H4 (cell line): Measurements from ENCODE around the gene GSTT2. TPM values are rescaled to one million over a fixed set of nuclear protein-coding genes. Genes with fewer than 3 reads are reported as not detected.
"Not testable (repeated sequence)": the region's sequence is repeated elsewhere in the genome, so short reads cannot be mapped to it uniquely, and the experiment has no call there.

Experiments
- DNase-seq: peaks from one replicate; pipeline ENCODE4 v3.0.0-alpha.2; 2015; ENCODE audit warnings: low spot score
- total RNA-seq: library from RNA; depleted of rRNA; stranded (reverse); fragments of >200 nt; shearing (Covaris generic); gene quantifications from 2 replicates; pipeline ENCODE4 v1.2.3, GENCODE V29; 2014

The GSTT2 gene
- total RNA-seq, 1 experiment from 2014 or later, result 1.7 TPM

DNA sequence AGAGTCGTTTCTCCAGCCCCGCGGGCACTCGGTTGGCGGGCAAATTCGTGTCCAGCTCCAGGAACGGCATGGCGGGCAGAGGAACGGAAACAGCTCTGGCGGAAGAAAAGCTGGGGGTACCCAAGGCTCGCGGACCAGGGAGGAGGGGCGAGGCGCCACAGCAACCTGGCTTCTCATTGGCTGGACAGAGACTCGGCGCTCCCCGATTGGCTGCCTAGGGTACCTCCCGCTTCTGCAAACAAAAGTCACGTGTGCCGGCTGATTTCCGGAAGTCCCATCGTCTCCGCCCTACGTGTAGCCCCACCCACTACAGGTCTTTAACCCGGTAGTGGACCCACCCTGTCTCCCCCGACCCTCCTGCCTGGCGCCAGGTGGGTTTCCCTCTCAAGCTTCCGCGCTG, 5.6 kb upstream of the GSTT2 start, which contains the start of gene DDT:
Gene DDT (minus strand): TSS at position 97 of the 400 bp plus-strand sequence. CDS start 27 bp downstream, at position 70.
- DNase-seq, result not testable (repeated sequence)

DNA sequence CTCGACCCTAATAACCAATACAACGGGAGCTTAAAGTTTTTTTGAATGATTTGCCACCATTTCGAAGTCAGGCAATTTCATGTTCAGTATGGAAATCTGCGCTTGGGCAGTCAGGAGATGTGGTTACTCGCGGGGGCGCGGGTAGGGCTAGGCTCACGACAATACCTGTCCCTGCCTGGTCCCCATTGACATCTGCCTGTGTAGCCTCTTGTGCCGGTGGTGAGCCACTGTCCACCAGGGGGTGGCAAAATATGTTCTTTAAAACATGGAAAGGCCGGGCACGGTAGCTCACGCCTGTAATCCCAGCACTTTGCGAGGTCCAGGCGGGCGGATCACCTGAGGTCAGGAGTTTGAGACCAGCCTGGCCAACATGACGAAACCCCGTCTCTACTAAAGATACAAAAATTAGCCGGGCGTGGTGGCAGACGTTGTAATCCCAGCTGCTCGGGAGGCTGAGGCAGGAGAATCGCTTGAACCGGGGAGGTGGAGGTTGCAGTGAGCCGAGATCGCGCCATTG, 5.0 kb upstream of the GSTT2 start:
- not testable (repeated sequence) for DNase-seq

DNA sequence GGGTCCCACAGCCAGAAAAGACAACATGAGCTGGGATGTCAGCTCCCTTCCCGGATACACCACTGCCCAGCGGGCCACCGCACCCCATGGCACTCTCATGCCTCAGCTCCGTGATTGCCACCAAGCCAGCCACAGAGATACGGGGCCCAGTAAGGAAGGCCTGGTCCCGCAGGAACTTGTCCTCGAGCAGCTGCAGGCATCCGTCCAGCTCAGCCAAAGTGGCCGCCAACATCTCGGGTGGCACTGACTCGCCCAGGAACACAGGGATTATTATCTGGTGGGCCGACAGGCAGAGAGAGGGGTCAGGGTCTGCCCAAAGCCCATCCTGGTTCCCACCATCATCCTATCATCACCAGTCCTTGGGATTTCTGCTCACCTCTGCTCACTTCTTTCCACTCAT, 2.6 kb upstream of the GSTT2 start:
- not testable (repeated sequence) for DNase-seq

DNA sequence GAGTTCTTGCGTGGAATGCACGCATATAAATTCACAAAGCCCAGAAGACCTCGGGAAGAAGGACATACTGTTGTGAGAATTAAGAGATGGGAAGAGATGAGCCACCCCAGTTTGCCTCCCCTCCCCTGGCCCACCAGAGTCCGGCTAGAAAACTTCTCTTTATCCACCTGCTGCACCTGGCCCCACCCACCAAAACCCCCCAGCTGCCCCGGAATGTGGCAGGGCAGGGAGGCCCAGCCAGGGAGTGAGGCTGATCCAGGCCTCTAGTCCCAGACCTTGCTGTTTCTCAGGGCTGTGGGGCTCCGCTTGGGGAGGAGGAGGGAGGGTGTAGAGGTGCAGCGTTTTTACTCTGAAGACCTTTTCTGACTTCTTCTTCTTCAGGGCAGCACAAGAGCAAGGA, 633 bp downstream of the GSTT2 start:
- DNase-seq, result not testable (repeated sequence)

DNA sequence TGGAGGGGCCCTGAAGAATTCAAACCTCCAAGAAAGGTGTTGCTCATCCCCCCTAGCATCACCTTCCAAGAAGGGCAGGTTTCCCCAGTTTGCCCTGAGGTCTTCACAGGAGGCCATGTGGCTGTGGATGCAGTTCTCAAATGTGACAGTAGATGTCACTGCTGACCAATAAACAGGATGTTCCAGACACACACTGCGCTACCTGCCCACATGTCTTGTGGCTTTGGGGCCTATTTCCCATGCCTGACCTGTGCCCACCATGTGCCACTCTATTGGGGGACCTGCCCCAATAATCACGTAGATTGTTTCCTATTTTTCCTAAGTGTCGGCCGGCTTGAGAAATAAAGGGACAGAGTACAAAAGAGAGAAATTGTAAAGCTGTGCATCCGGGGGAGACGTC, 4.5 kb downstream of the GSTT2 start:
- peak; percentile 43 for DNase-seq

DNA sequence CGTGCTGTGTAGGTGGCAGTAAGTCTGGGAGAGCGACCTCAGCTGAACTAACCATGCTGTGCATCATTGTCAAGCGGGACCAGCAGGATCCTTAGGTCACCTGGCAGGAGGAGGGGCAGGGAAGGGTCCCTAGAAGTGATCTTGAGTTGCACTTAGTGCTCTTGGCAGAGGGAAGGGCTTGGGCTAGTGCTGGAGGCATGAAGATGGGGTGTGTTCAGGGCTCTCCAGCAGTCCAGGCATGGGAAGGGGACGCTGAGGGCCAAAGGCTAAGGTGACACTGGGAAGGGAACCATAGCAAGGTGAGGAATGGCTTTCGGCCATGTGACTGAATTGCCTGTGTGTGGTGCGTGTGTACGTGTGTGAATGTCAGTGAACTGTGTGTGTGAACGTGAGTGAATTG, 6.2 kb downstream of the GSTT2 start:
- DNase-seq, result not testable (repeated sequence)

DNA sequence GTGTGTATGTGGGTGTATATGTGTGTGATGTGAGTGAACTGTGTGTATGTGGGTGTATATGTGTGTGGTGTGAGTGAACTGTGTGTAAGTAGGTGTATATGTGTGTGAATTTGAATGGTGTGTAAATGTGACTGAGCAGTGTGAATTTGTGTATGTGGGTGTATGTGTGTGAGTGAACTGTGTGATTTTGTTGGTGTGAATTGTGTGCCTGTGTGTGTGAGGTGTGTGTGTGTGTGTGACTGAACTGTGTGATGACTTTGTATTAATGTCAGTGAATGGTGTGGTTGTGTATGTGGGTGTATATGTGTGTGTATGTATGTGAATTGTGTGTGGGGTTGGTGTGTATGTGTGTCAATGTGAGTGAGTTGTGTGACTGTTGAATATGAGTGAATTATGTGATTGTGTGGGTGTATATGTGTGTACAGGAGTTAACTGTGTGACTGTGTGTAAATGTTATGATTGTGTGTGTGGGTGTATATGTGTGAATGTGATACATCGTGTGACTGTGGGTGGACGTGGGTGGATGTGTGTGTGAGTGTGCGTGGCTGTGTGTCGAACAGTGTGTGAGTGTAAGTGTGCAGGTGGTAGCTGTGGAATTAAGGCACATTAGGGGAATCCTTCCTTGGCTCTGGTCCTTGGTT, 6.7 kb downstream of the GSTT2 start:
- DNase-seq, result not testable (repeated sequence)

DNA sequence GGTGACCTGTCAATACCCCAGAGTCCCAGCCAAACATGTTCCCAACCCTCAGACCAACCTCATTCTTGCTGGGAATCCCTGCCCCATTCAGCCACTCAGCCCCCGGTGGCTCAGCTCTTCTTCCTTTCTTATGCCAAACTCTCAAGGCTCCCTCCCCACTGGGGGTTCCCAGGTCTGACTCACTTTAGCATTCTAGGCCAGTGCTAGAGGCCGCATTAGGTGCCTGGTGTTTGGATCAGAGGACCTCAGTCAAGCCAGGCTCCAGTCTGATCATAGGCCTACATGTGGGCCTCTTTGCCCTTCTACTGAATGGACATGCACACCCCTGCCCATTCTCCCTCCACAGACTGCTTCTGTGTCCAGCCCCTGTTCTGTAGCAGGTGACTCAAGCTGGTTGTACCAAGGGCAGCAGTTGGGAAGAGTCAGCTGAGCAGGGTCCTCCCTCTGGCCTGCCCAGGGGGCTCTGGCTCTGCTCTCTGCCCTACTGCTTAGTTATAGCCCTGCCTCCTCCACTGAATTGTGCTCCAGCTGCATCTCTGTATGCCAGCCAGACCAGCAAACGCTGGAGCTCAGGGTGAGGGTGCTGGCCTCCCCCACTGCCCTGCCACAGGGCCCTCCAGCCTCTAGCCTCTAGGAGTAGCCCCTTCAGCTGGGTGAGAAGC, 9.8 kb downstream of the GSTT2 start:
- not testable (repeated sequence) for DNase-seq

DNA sequence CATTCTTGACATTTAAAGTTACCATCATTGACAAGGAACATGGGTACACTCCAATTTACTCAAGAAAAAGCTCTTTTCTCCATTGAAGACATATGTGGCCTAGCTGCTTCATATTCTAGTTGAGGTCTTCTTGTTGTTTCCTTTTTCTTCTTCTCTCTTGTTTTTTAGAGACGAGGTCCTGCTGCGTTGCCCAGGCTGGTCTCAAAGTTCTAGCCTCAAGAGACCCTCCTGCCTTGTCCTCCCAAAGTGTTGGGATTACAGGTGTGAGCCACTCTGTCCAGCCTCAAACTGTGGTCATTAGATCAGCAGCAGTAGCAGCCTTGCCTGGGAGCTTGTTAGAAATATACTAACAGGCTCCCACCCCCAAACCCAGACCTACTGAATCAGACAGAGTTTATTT, 13.1 kb downstream of the GSTT2 start:
- DNase-seq, result not testable (repeated sequence)

DNA sequence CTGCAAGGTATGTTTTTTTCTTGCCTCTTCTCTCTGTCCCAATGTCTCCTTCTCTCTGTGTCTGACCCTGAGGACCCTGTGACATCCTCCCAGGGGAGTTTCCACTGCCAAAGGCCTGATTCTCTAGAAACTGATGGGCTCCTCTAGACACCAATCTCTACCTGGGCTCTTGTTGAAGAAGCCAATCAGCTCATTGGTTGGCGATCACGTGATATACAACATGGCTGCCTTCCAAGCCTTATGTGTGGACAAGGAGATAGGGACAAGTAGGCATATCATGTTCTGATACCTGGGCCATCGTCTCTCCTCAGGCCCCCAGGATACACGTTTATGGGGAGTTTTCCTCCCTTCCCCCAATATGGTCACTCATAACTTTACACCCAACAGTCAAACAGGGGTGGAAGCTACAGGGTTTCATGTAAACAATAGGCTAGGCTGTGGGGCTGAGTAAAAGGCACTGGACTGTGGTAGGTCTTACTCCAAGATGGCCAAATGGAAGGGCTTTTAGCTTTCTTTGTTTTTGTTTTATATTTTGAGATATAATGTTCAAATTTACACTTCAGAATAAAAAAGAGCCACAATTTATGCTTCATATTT, 13.7 kb downstream of the GSTT2 start:
- DNase-seq, result not testable (repeated sequence)

DNA sequence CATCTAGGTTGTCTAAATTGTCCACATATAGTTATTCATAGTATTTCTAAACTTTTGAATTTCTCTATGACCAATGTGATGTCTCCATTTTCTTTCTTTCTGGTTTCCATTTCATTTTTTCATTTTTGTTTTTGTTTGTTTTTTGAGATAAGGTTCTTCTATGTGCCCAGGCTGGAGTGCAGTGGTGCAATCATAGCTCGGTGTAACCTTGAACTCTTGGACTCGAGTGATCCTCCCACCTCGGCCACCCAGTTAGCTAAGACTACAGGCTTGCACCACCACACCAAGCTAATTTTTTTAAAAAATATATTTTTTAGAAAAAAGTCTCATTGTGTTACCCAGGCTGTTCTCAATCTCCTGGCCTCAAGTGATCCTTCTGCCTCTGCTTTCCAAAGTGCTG, 17.2 kb downstream of the GSTT2 start:
- no peak for DNase-seq

DNA sequence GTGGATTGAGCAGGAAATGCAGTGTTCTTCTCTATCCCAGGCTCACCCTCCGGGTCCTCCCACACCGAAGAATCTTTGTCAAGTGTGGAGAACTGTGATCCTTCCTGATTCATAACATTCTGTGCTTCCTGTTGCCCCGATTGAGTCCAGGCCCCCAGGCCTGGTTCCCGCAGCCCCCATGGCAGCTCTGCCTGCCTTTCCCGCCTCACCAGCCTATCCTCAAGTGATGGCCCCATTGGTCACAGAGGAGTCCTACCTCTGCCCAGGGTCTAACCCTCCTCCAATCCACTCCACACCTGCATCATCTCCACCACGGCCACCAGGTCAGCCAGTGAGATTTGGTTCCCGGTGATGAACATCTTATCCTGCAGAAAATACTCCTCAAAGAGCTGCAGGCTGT, 19.8 kb downstream of the GSTT2 start:
- not testable (repeated sequence) for DNase-seq

DNA sequence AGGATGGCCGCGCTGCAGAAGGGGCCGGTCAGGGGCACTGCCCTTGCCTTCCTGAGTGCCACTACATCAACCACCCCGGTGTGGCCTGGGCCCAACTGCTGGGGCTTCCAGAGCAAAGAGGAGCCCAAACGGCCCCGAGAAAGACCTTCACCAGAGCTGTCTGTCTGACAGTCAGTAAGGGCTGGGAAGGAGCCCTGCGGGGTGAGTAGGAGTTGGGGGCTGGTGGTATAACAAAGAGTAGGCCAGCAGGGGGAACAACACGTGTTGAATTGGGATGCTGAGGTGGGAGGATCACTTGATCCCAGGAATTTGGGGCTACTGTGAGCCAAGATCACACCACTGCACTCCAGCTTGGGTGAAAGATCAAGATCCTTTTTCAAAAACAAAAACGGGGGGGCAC, 21.4 kb downstream of the GSTT2 start:
- DNase-seq, result no peak

DNA sequence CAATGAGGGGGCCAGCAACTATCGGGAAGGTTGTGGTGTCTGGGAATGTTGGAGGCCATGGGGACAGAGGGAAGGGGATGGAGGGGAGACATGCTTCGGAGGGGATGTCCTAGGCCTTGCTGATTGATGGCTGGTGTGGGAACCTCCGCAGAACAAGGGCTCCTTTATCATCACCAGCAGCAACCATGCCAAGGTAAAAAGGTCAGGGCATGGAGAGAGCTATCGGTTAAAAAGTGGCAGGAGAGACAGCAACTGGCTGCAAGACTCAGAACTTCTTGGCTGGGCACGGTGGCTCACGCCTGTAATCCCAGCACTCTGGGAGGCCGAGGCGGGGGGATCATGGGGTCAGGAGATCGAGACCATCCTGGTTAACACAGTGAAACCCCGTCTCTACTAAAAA, 22.3 kb downstream of the GSTT2 start:
- no peak for DNase-seq

DNA sequence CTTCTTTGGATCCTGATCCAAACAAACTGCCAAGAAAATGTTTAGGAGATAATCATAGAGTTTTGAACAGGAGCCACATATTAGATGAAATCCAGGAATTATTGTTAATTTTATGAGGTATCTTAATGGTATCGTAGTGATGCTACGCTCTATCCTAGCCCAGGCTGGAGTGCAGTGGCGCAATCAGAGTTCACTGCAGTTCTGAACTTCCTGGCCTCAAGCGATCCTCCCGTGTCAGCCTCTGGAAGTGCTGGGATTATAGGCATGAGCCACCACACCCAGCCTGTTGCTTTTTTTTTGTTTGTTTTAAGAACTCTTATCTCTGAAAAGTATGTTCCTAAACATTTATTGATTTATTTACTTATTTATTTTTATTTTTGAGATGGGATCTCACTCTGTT, 22.9 kb downstream of the GSTT2 start:
- DNase-seq, result no peak

DNA sequence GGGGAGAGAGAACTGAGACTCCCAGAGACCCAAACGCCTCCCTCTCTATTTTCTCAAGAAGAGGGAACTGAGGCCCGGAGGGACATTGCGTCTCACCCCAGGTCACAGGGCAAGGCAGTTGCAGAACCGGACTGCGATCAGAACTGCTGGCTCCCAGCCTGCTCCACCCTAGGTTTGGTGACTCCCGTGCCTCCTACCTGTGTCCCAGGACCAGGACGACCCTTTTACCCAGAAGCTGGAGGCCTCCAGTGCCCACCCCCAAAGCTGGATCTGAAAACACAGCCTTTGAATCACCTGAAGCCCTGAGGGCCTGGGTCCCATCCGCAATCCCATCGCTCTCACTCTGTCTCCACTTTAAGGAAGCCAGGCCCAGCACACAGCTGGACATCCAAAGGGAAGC, 24.0 kb downstream of the GSTT2 start:
- no peak for DNase-seq

DNA sequence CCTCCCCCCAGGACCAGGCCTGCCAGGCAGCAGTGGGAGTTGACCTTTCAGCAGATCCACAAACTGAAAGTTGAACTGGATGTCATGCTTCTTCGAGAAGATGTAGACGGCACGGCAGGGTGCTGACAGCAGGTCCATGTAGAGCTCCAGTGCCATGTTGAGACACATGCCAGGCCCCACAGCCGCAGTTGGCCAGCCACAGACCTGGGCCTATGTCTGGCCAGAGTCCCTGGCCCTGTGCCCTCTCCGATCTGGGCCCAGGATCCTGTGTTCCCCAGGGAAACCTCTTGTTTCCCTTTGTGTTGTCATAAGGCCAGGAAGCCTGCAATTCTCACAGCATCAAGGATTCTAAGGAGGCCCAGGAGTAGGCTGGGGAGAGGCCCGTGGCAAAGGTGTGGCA, 25.3 kb downstream of the GSTT2 start, which contains the start of gene GSTT4:
Gene GSTT4 (minus strand): TSS at position 253 of the 400 bp plus-strand sequence. CDS start 97 bp downstream, at position 156.
- DNase-seq, result no peak

DNA sequence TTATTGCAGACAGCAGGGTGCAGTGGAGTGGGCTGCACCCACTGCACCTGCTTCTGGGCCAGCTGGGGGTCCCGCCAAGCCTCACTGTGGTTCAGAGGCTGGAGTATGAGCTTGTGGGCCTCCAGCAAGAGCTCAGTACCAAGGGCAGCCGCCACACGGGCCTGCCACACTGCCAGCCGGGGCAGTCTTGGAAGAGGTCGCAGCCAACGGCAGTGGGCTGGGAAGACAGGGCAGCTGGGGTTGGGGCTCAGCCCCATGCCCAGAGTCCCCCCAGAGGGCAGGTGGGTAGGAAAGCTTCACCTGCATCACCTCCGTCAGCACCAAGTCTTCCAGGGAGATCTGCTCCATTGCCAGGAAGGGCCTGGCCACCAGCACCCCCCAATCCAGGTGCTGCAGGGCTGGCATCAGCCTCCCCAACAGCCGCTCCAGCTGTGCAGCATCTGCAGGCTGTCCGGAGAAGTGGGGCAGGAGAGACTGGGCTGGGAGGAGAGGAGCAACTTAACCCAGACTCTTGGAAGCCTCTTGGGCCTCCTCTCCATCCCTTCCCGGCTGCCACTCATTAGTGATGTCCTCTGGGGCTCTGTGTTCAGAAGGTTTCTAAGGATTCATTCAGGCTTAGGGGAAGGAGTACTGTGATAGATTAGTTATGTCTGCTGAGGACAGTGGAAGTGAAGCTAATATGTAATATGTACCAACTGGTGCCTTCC, 26.4 kb downstream of the GSTT2 start:
- DNase-seq, result no peak

DNA sequence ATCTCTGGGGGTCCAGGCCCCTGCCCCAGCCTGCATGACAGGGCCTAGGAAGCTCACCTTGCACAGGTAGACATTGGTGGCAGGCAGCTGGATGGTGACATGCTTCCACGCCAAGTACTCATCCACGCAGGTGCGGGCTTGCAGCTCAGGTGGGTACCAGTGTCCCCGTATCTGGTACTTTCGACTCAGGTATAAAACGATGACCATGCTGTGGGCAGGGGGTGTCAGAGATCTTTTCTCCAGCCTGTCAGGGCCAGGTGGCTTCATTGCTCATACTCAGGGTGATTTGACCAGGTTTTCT, 26.9 kb downstream of the GSTT2 start:
- DNase-seq, result no peak

DNA sequence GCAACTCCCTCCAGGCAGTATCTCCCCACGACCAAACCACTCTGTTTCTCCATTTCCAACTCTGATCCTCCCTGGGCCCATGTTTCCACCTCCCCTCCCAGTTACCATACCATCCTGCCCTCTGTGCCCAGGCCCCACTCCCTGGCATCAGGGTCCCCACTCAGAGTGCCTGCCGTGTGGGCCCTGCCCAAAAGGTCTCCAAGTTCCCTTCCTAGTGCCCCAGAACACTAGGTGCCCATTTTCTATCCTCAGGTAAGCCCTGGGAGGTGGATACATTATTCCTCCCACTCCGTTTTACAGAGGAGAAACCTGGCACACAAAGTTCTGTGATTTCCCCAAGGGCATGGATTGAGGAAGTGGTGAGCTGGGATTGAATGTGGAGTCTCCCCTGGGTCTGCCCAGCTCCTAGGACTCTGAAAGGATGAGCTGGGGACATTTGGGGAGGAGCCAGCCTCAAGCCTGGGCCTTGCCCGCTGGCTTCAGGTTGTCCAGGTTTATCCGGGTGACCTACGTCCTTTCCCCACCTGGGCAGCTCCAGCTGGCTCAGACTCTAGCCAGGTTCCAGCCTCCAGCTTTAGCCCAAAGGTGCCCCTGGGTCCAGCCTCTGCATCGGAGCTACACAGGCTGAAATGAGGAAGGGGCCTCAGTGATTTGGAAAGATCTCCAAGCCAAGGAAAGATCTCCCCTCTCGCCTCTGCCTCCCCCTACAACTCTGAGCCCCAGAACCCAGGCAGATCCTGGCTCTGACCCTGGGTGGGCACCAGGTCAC, 27.5 kb downstream of the GSTT2 start:
- no peak for DNase-seq

DNA sequence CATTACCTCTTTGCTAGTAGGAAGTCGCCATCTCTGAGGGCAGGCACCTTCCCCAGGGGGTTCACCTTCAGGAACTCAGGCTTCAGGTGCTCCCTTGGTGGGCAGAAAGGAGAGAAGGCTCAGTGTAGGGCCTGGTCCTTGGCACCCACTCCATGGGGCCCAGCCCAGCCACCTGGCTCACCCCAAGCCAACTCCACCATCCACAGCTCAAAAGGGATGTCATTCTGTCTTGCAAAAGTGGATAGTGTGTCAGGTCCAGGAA, 28.0 kb downstream of the GSTT2 start:
- DNase-seq, result no peak
